Ishikawa (cell line): ENCODE data around the gene STAC2.

ENCODE experiments used
- CEBPB ChIP-seq: IDR thresholded peaks from 2 replicates; pipeline ENCODE4 v1.6.1; 2012
- CREB1 ChIP-seq: IDR thresholded peaks from 2 replicates; pipeline ENCODE4 v1.6.1; 2012; ENCODE audit warnings: low read depth
- EGR1 ChIP-seq: IDR thresholded peaks from 2 replicates; pipeline ENCODE4 v1.6.1; 2012
- EP300 ChIP-seq: IDR thresholded peaks from 2 replicates; pipeline ENCODE4 v1.6.1; 2012; ENCODE audit warnings: borderline replicate concordance
- FOXM1 ChIP-seq: IDR thresholded peaks from 2 replicates; pipeline ENCODE4 v1.6.1; 2012; ENCODE audit warnings: low read depth, borderline replicate concordance
- MAX ChIP-seq: IDR thresholded peaks from 2 replicates; pipeline ENCODE4 v1.6.1; 2012
- NFIC ChIP-seq: IDR thresholded peaks from 2 replicates; pipeline ENCODE4 v1.6.1; 2012
- RAD21 ChIP-seq: IDR thresholded peaks from 2 replicates; pipeline ENCODE4 v1.6.1; 2012; ENCODE audit warnings: low read depth
- REST ChIP-seq: IDR thresholded peaks from 2 replicates; pipeline ENCODE4 v1.6.1; 2012; ENCODE audit warnings: low read depth, mild to moderate bottlenecking
- TAF1 ChIP-seq: IDR thresholded peaks from 2 replicates; pipeline ENCODE4 v1.6.1; 2012; ENCODE audit warnings: low read depth, mild to moderate bottlenecking
- TCF12 ChIP-seq: IDR thresholded peaks from 2 replicates; pipeline ENCODE4 v1.6.1; 2012; ENCODE audit warnings: low read depth
- TEAD4 ChIP-seq: IDR thresholded peaks from 2 replicates; pipeline ENCODE4 v1.6.1; 2012
- USF1 ChIP-seq: IDR thresholded peaks from 2 replicates; pipeline ENCODE4 v1.6.1; 2012
- YY1 ChIP-seq: IDR thresholded peaks from 2 replicates; pipeline ENCODE4 v1.6.1; 2012; ENCODE audit warnings: low read depth
- ZBTB7A ChIP-seq: IDR thresholded peaks from 2 replicates; pipeline ENCODE4 v1.6.1; 2012; ENCODE audit warnings: low read depth

STAC2 gene

GRCh38 chr17:39229274-39229913 is 3.6 kb upstream of the STAC2 start:
- TF ChIP-seq NFIC (no peak), CREB1 (no peak), TCF12 (no peak), REST (no peak), EP300 (no peak), RAD21 (no peak), USF1 (no peak), FOXM1 (no peak), EGR1 (no peak), TEAD4 (no peak), TAF1 (no peak), ZBTB7A (no peak), YY1 (no peak), CEBPB (no peak), MAX (no peak)

GRCh38 chr17:39227364-39227919 is 1.7 kb upstream of the STAC2 start:
- TF ChIP-seq CREB1 (no peak), MAX (no peak), ZBTB7A (no peak), EP300 (no peak), NFIC (no peak), TEAD4 (no peak), TAF1 (no peak), FOXM1 (no peak), TCF12 (no peak)

- TF ChIP-seq TCF12 = no peak
- TF ChIP-seq EGR1 = 0 out of 2 replicates have a peak, but pooled peaks have one; percentile 12
- no peak for TF ChIP-seq EP300
- TF ChIP-seq CREB1 = no peak
- no peak for TF ChIP-seq CEBPB
- no peak for TF ChIP-seq FOXM1
- no peak for TF ChIP-seq RAD21
- no peak for TF ChIP-seq ZBTB7A
- TF ChIP-seq MAX = 0 out of 2 replicates have a peak, but pooled peaks have one; percentile 21
- no peak for TF ChIP-seq USF1
- no peak for TF ChIP-seq REST
Measured at GRCh38 chr17:39225959-39226683, 376 bp upstream of the STAC2 start.

GRCh38 chr17:39224778-39225307 is 902 bp downstream of the STAC2 start:
- no peak for TF ChIP-seq FOXM1
